AG08396 (cell line): ENCODE data around the gene OBP2B.

Experiments used
- DNase-seq: peaks from one replicate; pipeline ENCODE4 v3.0.0; 2012; ENCODE audit warnings: low spot score, mixed read lengths

The OBP2B gene

DNA sequence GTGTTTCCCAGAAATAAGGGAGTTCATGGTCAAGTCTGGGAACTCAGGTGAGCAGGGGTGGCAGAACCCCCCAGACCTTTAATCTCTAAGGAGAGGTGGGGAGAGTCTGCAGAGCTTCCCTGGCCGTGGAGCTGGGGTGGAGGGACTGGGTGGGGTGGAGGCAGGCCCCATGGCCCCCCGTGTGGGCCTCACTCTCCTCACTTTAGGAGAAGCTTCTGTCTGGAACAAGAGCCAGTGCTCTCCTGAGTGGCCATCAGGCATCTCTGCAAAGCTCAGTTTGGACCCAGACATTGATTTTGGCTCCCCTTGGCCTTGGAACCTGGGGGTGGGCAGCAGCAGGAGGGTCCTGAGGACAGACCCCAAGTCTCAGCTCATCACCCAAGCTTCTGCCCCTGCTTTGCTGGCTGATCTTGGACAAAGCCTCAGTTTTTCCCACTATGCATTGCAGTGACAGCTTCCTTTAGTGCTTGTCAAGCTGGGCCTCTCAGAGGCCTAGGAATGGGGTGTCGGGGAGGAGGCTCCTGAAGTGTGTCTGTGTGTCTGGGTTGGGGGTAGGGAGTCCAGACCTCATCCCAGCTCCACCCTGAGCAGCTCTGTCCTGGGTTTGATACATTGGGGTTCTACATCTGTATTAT is 41.8 kb downstream of the OBP2B start:
- DNase-seq: no peak

DNA sequence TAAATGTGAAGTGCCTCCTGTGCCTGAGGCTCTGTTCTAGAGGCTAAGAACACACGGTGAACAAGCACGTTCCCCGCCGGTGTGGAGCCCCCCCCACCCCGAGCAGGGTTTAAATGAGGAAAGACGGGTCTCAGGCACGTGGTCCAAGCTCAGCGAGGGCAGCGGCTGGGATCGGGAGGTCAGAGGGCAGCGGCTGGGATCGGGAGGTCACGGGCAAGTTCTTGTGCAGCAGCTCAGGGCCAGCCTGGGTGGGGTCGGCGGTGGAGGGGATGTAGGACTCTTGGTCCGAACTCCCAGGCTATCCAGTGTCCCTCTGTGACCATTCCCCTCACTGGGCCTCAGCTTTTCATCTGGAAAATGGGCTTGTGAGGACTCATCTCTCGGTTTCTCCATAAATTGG is 42.7 kb downstream of the OBP2B start:
- DNase-seq: no peak

GRCh38 chr9:133165452-133165730 is 43.7 kb downstream of the OBP2B start:
- DNase-seq: no peak

DNA sequence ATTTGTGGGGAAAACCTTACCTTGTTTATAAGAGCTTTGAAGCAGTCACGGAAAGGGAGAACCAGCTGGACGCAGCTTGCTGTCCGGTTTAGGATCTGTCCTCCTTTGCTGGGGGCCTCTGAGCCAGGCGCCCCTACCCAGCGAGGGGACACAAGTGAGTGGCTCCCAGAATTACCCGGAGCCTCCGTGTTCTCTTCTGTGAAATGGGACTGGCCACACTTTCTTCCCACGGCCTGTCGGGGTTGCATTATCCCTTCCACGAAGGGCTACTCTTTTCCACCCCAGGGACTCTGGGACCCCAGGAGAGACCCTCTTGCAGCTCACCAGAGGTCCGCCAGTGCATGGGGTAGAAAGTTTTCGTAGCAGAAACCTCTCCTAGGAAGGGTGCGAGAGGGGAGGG is 44.9 kb downstream of the OBP2B start:
- DNase-seq: peak; percentile 45

DNA sequence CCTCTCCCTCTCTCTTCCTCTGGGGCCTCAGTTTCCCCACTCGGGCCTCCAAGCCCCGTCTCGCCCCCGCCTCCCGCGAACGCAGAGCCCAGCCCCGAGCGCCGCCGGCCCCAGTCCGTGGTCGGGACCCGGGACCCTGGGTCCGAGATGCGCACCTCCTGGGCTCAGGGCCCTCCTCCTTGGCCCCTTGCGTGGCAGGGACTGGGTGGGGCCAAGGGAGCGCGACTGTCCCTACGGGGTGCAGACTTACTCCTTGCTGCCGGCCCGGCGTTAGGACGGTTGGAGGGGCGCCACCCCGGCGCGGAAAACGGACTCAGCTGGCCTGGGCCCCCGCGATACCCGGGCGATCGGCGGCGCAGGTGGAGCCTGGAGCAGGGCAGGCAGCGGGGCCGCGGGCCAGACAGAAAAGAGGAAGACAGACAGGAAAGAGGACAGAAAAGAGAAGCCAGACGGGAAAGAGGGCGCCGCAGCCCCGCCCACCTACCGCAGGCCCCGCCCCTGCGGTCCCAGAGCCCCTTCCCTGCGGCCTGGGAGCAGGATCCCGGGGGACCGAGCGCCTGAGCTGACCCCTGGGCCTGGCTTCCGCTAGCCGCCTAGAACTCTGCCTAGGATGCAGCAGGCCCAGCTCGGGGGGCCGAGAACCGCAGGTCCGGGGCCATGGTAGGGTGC is 45.4 kb downstream of the OBP2B start, which contains the start of gene GBGT1:
Gene GBGT1, minus strand, starts transcription at position 411 of the 669 bp plus-strand sequence. CDS start 1,502 bp downstream, outside the sequence.
- DNase-seq: peak; percentile 79

DNA sequence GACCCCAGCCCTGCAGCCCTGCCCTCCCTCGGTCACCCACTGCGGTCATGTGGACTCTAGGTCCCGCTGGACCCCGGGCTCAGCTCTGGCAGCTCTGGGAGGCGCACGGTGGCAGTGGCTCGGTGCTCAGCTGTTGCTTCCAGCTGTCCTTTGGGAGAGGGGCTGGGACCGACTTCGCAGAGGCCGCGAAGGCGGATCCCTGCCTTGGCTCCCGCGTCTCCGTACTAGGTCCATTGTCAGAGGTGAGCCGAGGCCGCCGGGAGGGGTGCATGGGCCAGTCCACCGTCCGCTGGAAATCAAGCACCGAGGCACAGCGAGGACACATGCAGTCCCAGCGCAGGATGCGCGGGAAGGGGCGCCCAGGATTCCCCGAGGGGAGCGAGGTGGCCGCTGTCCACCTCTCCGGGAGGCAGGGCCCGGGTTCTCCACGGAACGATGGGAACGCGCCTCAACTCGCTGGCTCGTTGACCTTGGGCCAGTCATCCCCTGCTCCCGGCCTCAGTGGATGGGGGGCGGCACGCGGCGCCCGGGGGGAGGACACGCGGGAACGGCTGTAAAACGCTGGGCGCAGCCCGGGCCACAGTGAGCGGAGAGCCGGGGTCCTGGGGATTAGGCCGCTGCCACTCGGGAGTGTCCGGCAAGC is 46.1 kb downstream of the OBP2B start:
- peak; percentile 35 for DNase-seq

GRCh38 chr9:133161547-133161950 is 47.5 kb downstream of the OBP2B start:
- DNase-seq: no peak

DNA sequence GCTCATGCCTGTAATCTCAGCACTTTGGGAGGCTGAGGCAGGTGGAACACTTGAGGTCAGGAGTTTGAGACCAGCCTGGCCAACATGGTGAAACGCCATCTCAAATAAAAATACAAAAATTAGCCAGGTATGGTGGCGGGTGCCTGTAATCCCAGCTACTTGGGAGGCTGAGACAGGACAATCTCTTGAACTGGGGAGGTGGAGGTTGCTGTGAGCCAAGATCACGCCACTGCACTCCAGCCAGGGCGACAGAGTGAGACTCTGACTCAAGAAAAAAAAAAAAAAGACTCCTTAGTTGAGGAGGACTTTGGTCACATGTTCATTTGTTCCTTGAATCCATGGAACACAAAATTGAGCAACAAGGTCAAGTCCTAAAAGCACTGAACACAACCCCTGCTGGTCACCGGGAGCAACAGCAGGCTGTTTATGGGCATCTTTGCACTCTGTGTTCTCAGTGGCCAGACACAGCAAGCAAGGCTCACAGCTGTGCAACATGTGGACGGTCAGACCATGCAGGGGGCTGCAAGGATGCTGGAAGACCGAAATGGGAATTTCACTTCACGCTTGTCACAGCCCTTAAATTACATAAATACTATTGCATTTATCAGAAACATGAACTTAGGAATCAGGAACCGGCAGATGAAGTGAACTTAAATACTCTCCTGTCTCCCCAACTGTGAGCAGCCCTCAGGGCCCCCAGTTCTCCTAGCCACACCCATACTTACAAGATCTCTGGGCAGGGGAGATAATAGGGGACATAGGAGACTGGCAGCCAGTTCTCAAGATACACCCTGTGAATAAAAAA is 48.1 kb downstream of the OBP2B start:
- peak; percentile 87 for DNase-seq

DNA sequence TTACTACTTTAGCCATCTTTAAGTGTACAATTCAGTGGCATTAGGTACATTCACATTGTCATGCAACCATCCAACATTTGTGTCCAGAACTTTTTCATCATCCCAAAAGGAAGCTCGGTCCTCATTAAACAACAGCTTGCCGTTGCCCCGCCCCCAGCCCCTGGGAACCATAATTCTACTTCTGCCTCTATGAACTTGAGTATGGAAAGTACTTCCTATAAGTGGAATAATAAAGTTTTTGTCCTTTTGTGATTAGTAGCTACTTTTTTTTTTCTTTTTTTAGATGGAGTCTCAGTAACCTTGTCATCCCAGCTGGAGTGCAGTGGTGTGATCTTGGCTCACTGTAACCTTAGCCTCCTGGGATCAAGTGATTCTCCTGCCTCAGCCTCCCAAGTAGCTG is 50.4 kb downstream of the OBP2B start:
- no peak for DNase-seq
